Keratinocyte (primary cell): ENCODE data around the gene ZNF248.

Experiments
- CTCF ChIP-seq, 3 experiments: IDR thresholded peaks in 1 of 3; conservative IDR thresholded peaks in 1 of 3; optimal IDR thresholded peaks in 1 of 3; 2 replicates in 2 of 3; 3 replicates in 1 of 3; pipeline versions ENCODE3 to v1.5.1; 2011; ENCODE audit warnings: low read length in 3 of 3, mild to moderate bottlenecking in 3 of 3, moderate library complexity in 2 of 3, control low read depth in 1 of 3, inconsistent platforms in 1 of 3; ENCODE audit not compliant: insufficient read depth in 2 of 3; ENCODE audit errors: extremely low read depth in 1 of 3
- EZH2 ChIP-seq: IDR thresholded peaks from one replicate; pipeline ENCODE4 v1.6.1; 2012; ENCODE audit warnings: inconsistent platforms, mild to moderate bottlenecking, low read length, moderate library complexity

GRCh38 chr10:37763132-37763531, 94.3 kb downstream of the ZNF248 start:
- TF ChIP-seq CTCF (optimal IDR thresholded peaks at IDR 0.05 in 1 of 3, IDR thresholded peaks at IDR 0.05 in 1 of 3, conservative IDR thresholded peaks at IDR 0.05 in 1 of 3; ENCODE audit: extremely low read depth in 1 of 3, insufficient read depth in 2 of 3, low read length in 3 of 3) (no peak), EZH2 (no peak)
